ENCODE data around the gene EDARADD. TPM values are rescaled to one million over a fixed set of nuclear protein-coding genes. Genes with fewer than 3 reads are reported as not detected.

The EDARADD gene
- total RNA-seq, 1 experiment from 2014 or later, result 0.30 TPM

DNA sequence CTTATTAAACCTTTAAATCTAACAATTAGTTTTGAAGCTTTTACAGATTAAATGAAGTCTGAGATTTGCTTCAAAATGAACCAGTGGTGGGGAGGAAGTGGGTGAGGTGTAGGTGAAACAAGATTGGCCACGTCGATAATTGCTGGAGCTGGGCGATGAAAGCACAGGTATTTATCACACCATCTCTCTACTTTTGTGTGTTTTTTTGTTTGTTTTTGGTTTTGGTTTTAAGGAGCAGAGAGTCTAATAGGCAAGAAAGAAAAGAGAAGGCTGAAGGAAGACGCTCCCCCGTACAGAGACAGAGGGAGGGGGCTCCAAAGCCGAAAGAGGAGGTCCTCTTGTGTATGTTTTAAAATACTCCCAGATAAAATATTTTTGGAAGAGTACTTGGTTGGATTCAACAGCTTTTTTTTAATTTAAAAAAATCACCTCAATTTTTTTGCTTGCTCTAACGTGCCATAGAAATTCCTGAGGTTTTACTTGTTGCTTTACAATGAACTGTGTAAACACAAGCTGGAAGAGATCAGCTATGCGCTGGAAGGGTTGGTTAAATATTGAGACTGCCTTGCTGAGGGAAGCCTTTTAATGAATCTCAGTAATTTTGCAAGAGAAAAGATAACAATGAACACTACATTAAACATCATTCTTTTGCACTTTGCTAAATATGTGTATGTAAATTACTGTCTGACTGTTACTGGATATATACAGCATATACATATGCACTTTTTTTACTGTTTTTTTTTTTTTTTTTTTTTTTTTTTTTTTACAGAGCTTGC is 123.0 kb downstream of the EDARADD start:
- intact Hi-C loops (cut with micrococcal nuclease), result no loop called here
- Histone ChIP-seq H3K9me2 (ENCODE audit: insufficient read depth) (no peaks in the 10 kb centered on the region), H3K79me2 (ENCODE audit: insufficient read depth, low read length) (no peaks in the 10 kb centered on the region), H3K9me3 (ENCODE audit: control insufficient read depth in 1 of 2, insufficient read depth in 1 of 2, low read depth in 1 of 2, low read length in 2 of 2) (no peaks in the 10 kb centered on the region), H3K27me3 (ENCODE audit: insufficient read depth, low read length) (no peaks in the 10 kb centered on the region), H3K36me3 (ENCODE audit: control insufficient read depth in 1 of 2, insufficient read depth in 2 of 2, low read length in 2 of 2) (no peaks in the 10 kb centered on the region), H3K4me1 (ENCODE audit: control insufficient read depth in 1 of 2, insufficient read depth in 2 of 2, low read length in 2 of 2) (no peaks in the 10 kb centered on the region), H3K9ac (ENCODE audit: low read length) (no peak overlapping the region), H2AFZ (ENCODE audit: low read depth, low read length, poor library complexity, severe bottlenecking) (no peak overlapping the region), H3K4me3 (replicated peaks in 1 of 2; ENCODE audit: low read depth in 1 of 2, low read length in 2 of 2) (no peak overlapping the region), H3K4me2 (ENCODE audit: low read length) (no peak overlapping the region), H3K27ac (ENCODE audit: low read depth, low read length) (no peak overlapping the region), H4K20me1 (ENCODE audit: insufficient read depth) (no peaks in the 10 kb centered on the region)
- POLR2A ChIA-PET, result no interaction called here
- no peak for DNase-seq (ENCODE audit: low read depth, low spot score)
- BruUV-seq (replicated peaks), result no TSS peak
- no peak for TF ChIP-seq POLR2A (IDR thresholded peaks at IDR 0.05; ENCODE audit: borderline replicate concordance, extremely low read depth, insufficient read depth, insufficient read length)
- TF ChIP-seq, protein P1, sequence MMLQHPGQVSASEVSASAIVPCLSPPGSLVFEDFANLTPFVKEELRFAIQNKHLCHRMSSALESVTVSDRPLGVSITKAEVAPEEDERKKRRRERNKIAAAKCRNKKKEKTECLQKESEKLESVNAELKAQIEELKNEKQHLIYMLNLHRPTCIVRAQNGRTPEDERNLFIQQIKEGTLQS (IDR thresholded peaks at IDR 0.05), result no peak
- TF ChIP-seq, protein P2, sequence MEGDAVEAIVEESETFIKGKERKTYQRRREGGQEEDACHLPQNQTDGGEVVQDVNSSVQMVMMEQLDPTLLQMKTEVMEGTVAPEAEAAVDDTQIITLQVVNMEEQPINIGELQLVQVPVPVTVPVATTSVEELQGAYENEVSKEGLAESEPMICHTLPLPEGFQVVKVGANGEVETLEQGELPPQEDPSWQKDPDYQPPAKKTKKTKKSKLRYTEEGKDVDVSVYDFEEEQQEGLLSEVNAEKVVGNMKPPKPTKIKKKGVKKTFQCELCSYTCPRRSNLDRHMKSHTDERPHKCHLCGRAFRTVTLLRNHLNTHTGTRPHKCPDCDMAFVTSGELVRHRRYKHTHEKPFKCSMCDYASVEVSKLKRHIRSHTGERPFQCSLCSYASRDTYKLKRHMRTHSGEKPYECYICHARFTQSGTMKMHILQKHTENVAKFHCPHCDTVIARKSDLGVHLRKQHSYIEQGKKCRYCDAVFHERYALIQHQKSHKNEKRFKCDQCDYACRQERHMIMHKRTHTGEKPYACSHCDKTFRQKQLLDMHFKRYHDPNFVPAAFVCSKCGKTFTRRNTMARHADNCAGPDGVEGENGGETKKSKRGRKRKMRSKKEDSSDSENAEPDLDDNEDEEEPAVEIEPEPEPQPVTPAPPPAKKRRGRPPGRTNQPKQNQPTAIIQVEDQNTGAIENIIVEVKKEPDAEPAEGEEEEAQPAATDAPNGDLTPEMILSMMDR (IDR thresholded peaks at IDR 0.05 in 2 of 3, conservative IDR thresholded peaks at IDR 0.05 in 1 of 3; ENCODE audit: borderline replicate concordance in 1 of 3, insufficient read depth in 1 of 3, low read depth in 2 of 3, low read length in 2 of 3), result no peak
- TF ChIP-seq SRF (IDR thresholded peaks at IDR 0.05; ENCODE audit: low read depth), result no peak
- no peak for TF ChIP-seq YY1 (IDR thresholded peaks at IDR 0.05; ENCODE audit: extremely low read depth, insufficient replicate concordance, low read depth, low read length)
- TF ChIP-seq JUND (IDR thresholded peaks at IDR 0.05), result no peak
- TF ChIP-seq ZFX (IDR thresholded peaks at IDR 0.05), result no peak
- no peak for TF ChIP-seq SIN3A (IDR thresholded peaks at IDR 0.05; ENCODE audit: low read depth)
- no peak for TF ChIP-seq POLR2AphosphoS5 (IDR thresholded peaks at IDR 0.05; ENCODE audit: low read depth, low read length)
- TF ChIP-seq ELF1 (IDR thresholded peaks at IDR 0.05; ENCODE audit: borderline replicate concordance, low read depth), result no peak
- no peak for TF ChIP-seq EZH2 (IDR thresholded peaks at IDR 0.05)
- no peak for TF ChIP-seq ZNF274 (IDR thresholded peaks at IDR 0.05; ENCODE audit: low read depth, low read length)
- TF ChIP-seq EGR1 (IDR thresholded peaks at IDR 0.05; ENCODE audit: low read depth), result no peak
- TF ChIP-seq CEBPB (IDR thresholded peaks at IDR 0.05; ENCODE audit: low read depth), result no peak
- RAD21 ChIA-PET (ENCODE audit: low non-redundant PET in 1 of 2, low total read pairs in 2 of 2, uncharacterized antibody in 2 of 2, unreplicated experiment in 2 of 2), result no interaction called here
- CTCF ChIA-PET, result no interaction called here
- no peak for ATAC-seq

All from HCT116 (cell line).